ENCODE data around the gene SAMD8. TPM values are rescaled to one million over a fixed set of nuclear protein-coding genes. Genes with fewer than 3 reads are reported as not detected.
A peak's percentile ranks its signal among the peaks of the same experiment; 100 is the strongest.

The SAMD8 gene
- total and polyA plus RNA-seq, 2 donors (not counting 3 experiments of a cell fraction or from before 2014, with no cell fraction given): 19.6 to 22.8 TPM

DNA sequence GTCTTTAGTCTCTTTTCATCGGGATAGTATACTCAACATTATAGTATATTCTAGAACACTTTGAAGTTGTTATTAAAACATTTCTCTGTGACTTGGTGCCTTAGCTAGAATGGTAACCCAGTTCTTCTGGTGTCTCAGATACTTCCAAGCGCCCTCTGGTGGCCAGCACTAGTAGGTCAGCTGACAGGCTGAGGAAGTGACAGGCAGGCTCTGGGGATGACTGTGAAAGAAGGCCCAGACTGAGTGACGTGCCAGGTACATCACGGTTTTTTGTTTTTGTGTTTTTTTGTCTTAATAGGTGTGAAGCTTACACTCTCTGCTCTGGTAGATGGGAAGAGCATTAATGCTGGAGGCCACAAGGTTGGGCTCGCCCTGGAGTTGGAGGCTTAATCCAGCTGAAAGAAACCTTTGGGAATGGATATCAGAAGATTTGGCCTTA, 119.2 kb downstream of the SAMD8 start:
- DNase-seq (ENCODE audit: low read depth, low spot score) (peak; percentile 88), FAIRE-seq (peak; percentile 93)
- Histone ChIP-seq H3K36me3 (ENCODE audit: control insufficient read depth in 2 of 2, extremely low read depth in 1 of 2, insufficient read depth in 2 of 2, low read length in 2 of 2) (peaks cover 10 to 13% of the 10 kb centered on the region in 2 experiments), H3K4me2 (ENCODE audit: insufficient read depth, low read length) (peak overlapping the region; percentile 58), H4K20me1 (replicated peaks; ENCODE audit: control insufficient read depth, extremely low read depth, insufficient read depth, low read length) (no peaks in the 10 kb centered on the region), H3K9me1 (replicated peaks; ENCODE audit: control insufficient read depth, extremely low read depth, insufficient read depth, low read length) (no peaks in the 10 kb centered on the region), H3K9ac (replicated peaks; ENCODE audit: extremely low read depth, insufficient read depth, low read length) (no peak overlapping the region), H3K27me3 (ENCODE audit: control insufficient read depth in 2 of 2, insufficient read depth in 2 of 2, low read length in 2 of 2) (no peaks in the 10 kb centered on the region), H3K4me1 (ENCODE audit: control insufficient read depth, extremely low read depth, insufficient read depth, low read length) (peaks cover 47% of the 10 kb centered on the region), H2AFZ (ENCODE audit: low read depth, low read length) (no peak overlapping the region), H3K9me3 (replicated peaks; ENCODE audit: control insufficient read depth, insufficient read depth, low read length) (no peaks in the 10 kb centered on the region), H3K4me3 (replicated peaks in 1 of 3; ENCODE audit: insufficient read depth in 1 of 3, low read depth in 1 of 3, low read length in 3 of 3) (no peak overlapping the region), H3K27ac (ENCODE audit: insufficient read depth, low read depth, low read length) (peak overlapping the region; percentile 38), H3K79me2 (ENCODE audit: control insufficient read depth, insufficient read depth, low read length) (peaks cover 38% of the 10 kb centered on the region)
- dilution Hi-C loops (cut with MboI; ENCODE audit: extremely low pct_ligation_motif_present, low sequenced_read_pairs): no loop called here
- no TSS peak for BruUV-seq (replicated peaks)
- CTCF ChIA-PET: interaction anchor here (0.6 to 4.6 kb wide), 23 partner anchors 8 to 1118 kb away, joined by 3 to 61 read pairs (median 4); partner anchors contain the start of genes SAMD8 and VDAC2
- TF ChIP-seq CTCF (IDR thresholded peaks at IDR 0.05; ENCODE audit: extremely low read depth in 1 of 2, insufficient read depth in 1 of 2, low read depth in 1 of 2, low read length in 2 of 2): peak; percentile 84 to 91
- no peak for TF ChIP-seq POLR2AphosphoS5 (IDR thresholded peaks at IDR 0.05; ENCODE audit: insufficient read depth, low read depth, low read length)
- TF ChIP-seq JUN (IDR thresholded peaks at IDR 0.05; ENCODE audit: borderline replicate concordance, insufficient read depth, insufficient read length, low read depth): no peak
- no peak for TF ChIP-seq FOS (IDR thresholded peaks at IDR 0.05; ENCODE audit: borderline replicate concordance, insufficient read depth, low read length)
- no peak for TF ChIP-seq GATA2 (IDR thresholded peaks at IDR 0.05; ENCODE audit: insufficient read depth, insufficient read length, low read depth, low read length)
- intact Hi-C loops (cut with micrococcal nuclease): loop anchor here (1.0 to 5.0 kb wide), 6 partner anchors 20 to 1078 kb away; partner anchors contain the start of genes ADK, AP3M1 and VDAC2
- POLR2A ChIA-PET: interaction anchor here (1.2 kb wide), 1 partner anchor 19 kb away, joined by 4 read pairs; no protein-coding TSS in a partner anchor

Other genes starting within 250 kb of the SAMD8 start
- 220 and 222 TPM in 2 replicates for gene VDAC2, start 99.1 kb downstream of the SAMD8 start, total RNA-seq
- 65.5 and 89.3 TPM in 2 replicates for gene VDAC2, start 99.1 kb downstream of the SAMD8 start, polyA plus RNA-seq
- gene COMTD1, start 124.3 kb downstream of the SAMD8 start, total RNA-seq: 14.0 and 18.6 TPM in 2 replicates
- gene COMTD1, start 124.3 kb downstream of the SAMD8 start, polyA plus RNA-seq: 18.4 and 26.6 TPM in 2 replicates